B cell (primary cell): ENCODE results near the gene NSUN5. TPM values are rescaled to one million over a fixed set of nuclear protein-coding genes. Genes with fewer than 3 reads are reported as not detected.

ENCODE experiments used
- ATAC-seq: fragments of 200-7000 bp; cut with Tn5 transposase; one replicate; pipeline ENCODE4 v1.10.0; 2021; ENCODE audit warnings: low read depth, mild to moderate bottlenecking, moderate number of reproducible peaks, moderate library complexity
- CTCF ChIA-PET: fragments of 350-600 bp; sonication (Branson Sonifier 250); formaldehyde crosslinking; loops from one replicate; lab custom pipeline; 2021; ENCODE audit warnings: antibody characterized with exemption, inconsistent platforms; lab: Charles Lee
- POLR2A ChIA-PET: fragments of 350-600 bp; sonication (Branson Sonifier 250); formaldehyde crosslinking; loops from one replicate; lab custom pipeline; 2021; ENCODE audit warnings: antibody characterized with exemption; lab: Charles Lee
- DNase-seq: peaks from one replicate; pipeline ENCODE4 v3.0.0; 2013
- H2AFZ ChIP-seq: 2 replicates; pipeline ENCODE4 v1.6.1; 2012; ENCODE audit warnings: mild to moderate bottlenecking, low read depth, low read length; ENCODE audit not compliant: insufficient read depth, poor library complexity, severe bottlenecking
- H3K27ac ChIP-seq, 2 donors: 1 replicate in 1 of 2; 2 replicates in 1 of 2; pipeline ENCODE4 v1.5.1; 2012 to 2013; ENCODE audit warnings: low read length in 2 of 2, mild to moderate bottlenecking in 2 of 2, moderate library complexity in 1 of 2
- H3K27me3 ChIP-seq, 4 experiments: fragments of 200-600 bp in 1 of 4; sonication (generic) in 1 of 4; replicated peaks in 1 of 4; 1 replicate in 2 of 4; 2 replicates in 2 of 4; pipeline versions ENCODE4 v1.6.1 to v1.7.0; 2013 to 2016; ENCODE audit warnings: low read length in 3 of 4, mild to moderate bottlenecking in 2 of 4, mixed read lengths in 1 of 4, moderate library complexity in 1 of 4; ENCODE audit not compliant: insufficient read depth in 4 of 4, control insufficient read depth in 3 of 4; ENCODE audit errors: control extremely low read depth in 1 of 4
- H3K36me3 ChIP-seq, 2 experiments: replicated peaks in 1 of 2; 1 replicate in 1 of 2; 2 replicates in 1 of 2; pipeline versions ENCODE4 v1.6.1 to v1.7.1; 2013; ENCODE audit warnings: low read length in 1 of 2; ENCODE audit not compliant: insufficient read depth in 2 of 2, control insufficient read depth in 1 of 2; ENCODE audit errors: control extremely low read depth in 1 of 2, extremely low read depth in 1 of 2
- H3K4me1 ChIP-seq, 2 donors: fragments of 200-600 bp in 1 of 2; sonication (generic) in 1 of 2; 1 replicate in 1 of 2; 2 replicates in 1 of 2; pipeline versions ENCODE4 v1.5.1 to v1.6.1; 2013 to 2017; ENCODE audit warnings: low read length in 2 of 2; ENCODE audit not compliant: control insufficient read depth in 2 of 2, insufficient read depth in 2 of 2
- H3K4me2 ChIP-seq: replicated peaks from 2 replicates; pipeline ENCODE3; 2012; ENCODE audit warnings: mild to moderate bottlenecking, low read depth, low read length; ENCODE audit not compliant: poor library complexity, severe bottlenecking
- H3K4me3 ChIP-seq, 5 experiments: fragments of 200-600 bp in 1 of 5; sonication (generic) in 1 of 5; 1 replicate in 3 of 5; 2 replicates in 2 of 5; pipeline versions ENCODE4 v1.5.1 to v1.7.0; 2011 to 2016; ENCODE audit warnings: low read length in 4 of 5, mild to moderate bottlenecking in 4 of 5, low read depth in 2 of 5, control low read depth in 1 of 5, moderate library complexity in 1 of 5; ENCODE audit not compliant: insufficient read depth in 1 of 5; ENCODE audit errors: control extremely low read depth in 1 of 5, extremely low read depth in 1 of 5
- H3K79me2 ChIP-seq: fragments of 200-600 bp; sonication (generic); one replicate; pipeline ENCODE4 v1.6.0; 2016; ENCODE audit warnings: low read length; ENCODE audit not compliant: control insufficient read depth, insufficient read depth
- H3K9ac ChIP-seq: fragments of 200-600 bp; sonication (generic); 2 replicates; pipeline ENCODE4 v1.6.1; 2017; ENCODE audit warnings: mild to moderate bottlenecking, low read length, moderate library complexity
- H3K9me3 ChIP-seq, 3 donors: one replicate each; pipeline versions ENCODE4 v1.6.1 to v1.7.1; 2013; ENCODE audit warnings: low read length in 2 of 3; ENCODE audit not compliant: control insufficient read depth in 2 of 3, insufficient read depth in 1 of 3; ENCODE audit errors: control extremely low read depth in 1 of 3
- H4K20me1 ChIP-seq: 2 replicates; pipeline ENCODE4 v1.6.0; 2012; ENCODE audit warnings: mild to moderate bottlenecking, low read length; ENCODE audit not compliant: insufficient read depth, control insufficient read depth, poor library complexity, severe bottlenecking
- H3K27ac Mint-ChIP-seq: one replicate; pipeline ENCODE4 v1.8.0; 2021; ENCODE audit warnings: mixed read lengths
- H3K27me3 Mint-ChIP-seq: one replicate; pipeline ENCODE4 v1.8.0; 2021; ENCODE audit warnings: mixed read lengths
- H3K4me1 Mint-ChIP-seq: one replicate; pipeline ENCODE4 v1.8.0; 2021; ENCODE audit warnings: mixed read lengths
- H3K4me3 Mint-ChIP-seq: one replicate; pipeline ENCODE4 v1.8.0; 2021; ENCODE audit warnings: mixed read lengths
- H3K9me3 Mint-ChIP-seq: one replicate; pipeline ENCODE4 v1.8.0; 2022; ENCODE audit warnings: mixed read lengths; ENCODE audit not compliant: insufficient read depth
- CTCF ChIP-seq: fragments of 200-600 bp; IDR thresholded peaks from one replicate; pipeline ENCODE4 v1.8.0; 2022; ENCODE audit warnings: antibody characterized with exemption, mild to moderate bottlenecking
- EZH2 ChIP-seq: IDR thresholded peaks from 2 replicates; pipeline ENCODE4 v1.6.1; 2012; ENCODE audit warnings: borderline replicate concordance, low read depth, mild to moderate bottlenecking, moderate library complexity, low read length; ENCODE audit not compliant: insufficient read depth, poor library complexity, severe bottlenecking
- WGBS: methylation state at CpG from one replicate; pipeline ENCODE4 v1.1.5; 2013; ENCODE audit warnings: missing lambda C conversion rate; ENCODE audit not compliant: insufficient coverage; 5-methylcytosine and 5-hydroxymethylcytosine counted together
- intact Hi-C: fragments of 100-400 bp; cut with micrococcal nuclease; formaldehyde crosslinking; loops from one replicate; pipeline ENCODE4 v1.10.0; 2022
- polyA plus RNA-seq: library from polyadenylated mRNA; depleted of rRNA; stranded (reverse); fragments of >200 nt; gene quantifications from 2 replicates; pipeline ENCODE4 v1.2.3, GENCODE V29; 2012
- total RNA-seq, 2 donors: library from RNA; stranded (reverse); fragments of 120-200 nt in 1 of 2; gene quantifications; 1 replicate in 1 of 2; 2 replicates in 1 of 2; pipeline versions ENCODE4 v1.2.3 to v1.2.4, GENCODE V29; 2013 to 2022

NSUN5 gene
- total and polyA plus RNA-seq, 2 donors (not counting 1 experiment from before 2014, with no cell fraction given) = 67.1 to 98.0 TPM

- H3K9me3 ChIP-seq = peaks cover 0 to 5% (median 0%) of the 10 kb centered on the region in 3 donors
- H4K20me1 ChIP-seq = no peaks in the 10 kb centered on the region
- ChIA-PET CTCF (no interaction called here), POLR2A (no interaction called here)
- H3K9ac ChIP-seq = no peak overlapping the region
- ATAC-seq (no peak), DNase-seq (no peak)
- H2AFZ ChIP-seq = no peak overlapping the region
- no peaks in the 10 kb centered on the region for H3K4me1 Mint-ChIP-seq
- intact Hi-C loops = no loop called here
- no peaks in the 10 kb centered on the region for H3K9me3 Mint-ChIP-seq
- peaks cover 4% of the 10 kb centered on the region for H3K27me3 Mint-ChIP-seq
- no peak overlapping the region for H3K4me3 Mint-ChIP-seq
- H3K27ac Mint-ChIP-seq = no peak overlapping the region
- no peak overlapping the region for H3K4me3 ChIP-seq
- 91% methylated on average over 5 of the region's 6 CpGs for WGBS
- no peaks in the 10 kb centered on the region for H3K4me1 ChIP-seq
- H3K27ac ChIP-seq = no peak overlapping the region
- no peaks in the 10 kb centered on the region for H3K79me2 ChIP-seq
- no peaks in the 10 kb centered on the region for H3K27me3 ChIP-seq
- no peak overlapping the region for H3K4me2 ChIP-seq
- no peak for TF ChIP-seq CTCF
- TF ChIP-seq EZH2 = no peak
- H3K36me3 ChIP-seq = no peaks in the 10 kb centered on the region
These were observed 22.1 kb upstream of the NSUN5 start for GRCh38 chr7:73330772-73331171.

- H3K79me2 ChIP-seq = no peaks in the 10 kb centered on the region
- ATAC-seq = no peak
- Mint-ChIP-seq H3K9me3 (no peaks in the 10 kb centered on the region), H3K27ac (no peak overlapping the region), H3K4me3 (no peak overlapping the region), H3K27me3 (peaks cover 4% of the 10 kb centered on the region), H3K4me1 (no peaks in the 10 kb centered on the region)
- H3K36me3 ChIP-seq = no peaks in the 10 kb centered on the region
- CTCF ChIA-PET = no interaction called here
- H3K27ac ChIP-seq = no peak overlapping the region
- no peak overlapping the region for H3K9ac ChIP-seq
- H3K27me3 ChIP-seq = no peaks in the 10 kb centered on the region
- POLR2A ChIA-PET = no interaction called here
- intact Hi-C loops = no loop called here
- no peak overlapping the region for H3K4me3 ChIP-seq
- no peaks in the 10 kb centered on the region for H4K20me1 ChIP-seq
- peak overlapping the region; percentile 10 for H2AFZ ChIP-seq
- no peaks in the 10 kb centered on the region for H3K4me1 ChIP-seq
- H3K4me2 ChIP-seq = no peak overlapping the region
- no peak for DNase-seq
- H3K9me3 ChIP-seq = peaks cover 0 to 5% (median 0%) of the 10 kb centered on the region in 3 donors
- WGBS = 61% methylated on average over 11 of the region's 11 CpGs
- TF ChIP-seq CTCF = no peak
- TF ChIP-seq EZH2 = no peak
These were observed 21.4 kb upstream of the NSUN5 start for GRCh38 chr7:73329861-73330581.
